ENCODE data around the gene MROH2A. TPM values are rescaled to one million over a fixed set of nuclear protein-coding genes. Genes with fewer than 3 reads are reported as not detected.

Gene MROH2A
- total RNA-seq, 1 experiment from 2014 or later: not detected

GRCh38 chr2:233815861-233816260, 37.7 kb downstream of the MROH2A start:
- TF ChIP-seq NR2C2 (CRISPR knock-in tag; IDR thresholded peaks at IDR 0.05) (no peak), NFE2L1 (CRISPR knock-in tag; IDR thresholded peaks at IDR 0.05) (no peak), FOXP1 (CRISPR knock-in tag; IDR thresholded peaks at IDR 0.05; ENCODE audit: borderline replicate concordance) (no peak), CBFB (CRISPR knock-in tag; IDR thresholded peaks at IDR 0.05; ENCODE audit: low read depth) (no peak), ETV6 (CRISPR knock-in tag; IDR thresholded peaks at IDR 0.05) (no peak), EMX1 (CRISPR knock-in tag; IDR thresholded peaks at IDR 0.05) (no peak), TEAD4 (CRISPR knock-in tag; IDR thresholded peaks at IDR 0.05) (no peak), AR (CRISPR knock-in tag; IDR thresholded peaks at IDR 0.05) (no peak), RORB (CRISPR knock-in tag; IDR thresholded peaks at IDR 0.05) (no peak), RELA (CRISPR knock-in tag; IDR thresholded peaks at IDR 0.05; ENCODE audit: borderline replicate concordance) (no peak), ZNF219 (CRISPR knock-in tag; IDR thresholded peaks at IDR 0.05; ENCODE audit: borderline replicate concordance) (no peak), ZNF232 (CRISPR knock-in tag; IDR thresholded peaks at IDR 0.05) (no peak), ZNF317 (CRISPR knock-in tag; IDR thresholded peaks at IDR 0.05; ENCODE audit: borderline replicate concordance, low read depth) (no peak), ZNF121 (CRISPR knock-in tag; IDR thresholded peaks at IDR 0.05) (no peak), CREM (CRISPR knock-in tag; IDR thresholded peaks at IDR 0.05) (no peak)
- TF ChIP-seq, protein P1, sequence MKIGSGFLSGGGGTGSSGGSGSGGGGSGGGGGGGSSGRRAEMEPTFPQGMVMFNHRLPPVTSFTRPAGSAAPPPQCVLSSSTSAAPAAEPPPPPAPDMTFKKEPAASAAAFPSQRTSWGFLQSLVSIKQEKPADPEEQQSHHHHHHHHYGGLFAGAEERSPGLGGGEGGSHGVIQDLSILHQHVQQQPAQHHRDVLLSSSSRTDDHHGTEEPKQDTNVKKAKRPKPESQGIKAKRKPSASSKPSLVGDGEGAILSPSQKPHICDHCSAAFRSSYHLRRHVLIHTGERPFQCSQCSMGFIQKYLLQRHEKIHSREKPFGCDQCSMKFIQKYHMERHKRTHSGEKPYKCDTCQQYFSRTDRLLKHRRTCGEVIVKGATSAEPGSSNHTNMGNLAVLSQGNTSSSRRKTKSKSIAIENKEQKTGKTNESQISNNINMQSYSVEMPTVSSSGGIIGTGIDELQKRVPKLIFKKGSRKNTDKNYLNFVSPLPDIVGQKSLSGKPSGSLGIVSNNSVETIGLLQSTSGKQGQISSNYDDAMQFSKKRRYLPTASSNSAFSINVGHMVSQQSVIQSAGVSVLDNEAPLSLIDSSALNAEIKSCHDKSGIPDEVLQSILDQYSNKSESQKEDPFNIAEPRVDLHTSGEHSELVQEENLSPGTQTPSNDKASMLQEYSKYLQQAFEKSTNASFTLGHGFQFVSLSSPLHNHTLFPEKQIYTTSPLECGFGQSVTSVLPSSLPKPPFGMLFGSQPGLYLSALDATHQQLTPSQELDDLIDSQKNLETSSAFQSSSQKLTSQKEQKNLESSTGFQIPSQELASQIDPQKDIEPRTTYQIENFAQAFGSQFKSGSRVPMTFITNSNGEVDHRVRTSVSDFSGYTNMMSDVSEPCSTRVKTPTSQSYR (CRISPR knock-in tag; IDR thresholded peaks at IDR 0.05): no peak
- TF ChIP-seq, protein P2, sequence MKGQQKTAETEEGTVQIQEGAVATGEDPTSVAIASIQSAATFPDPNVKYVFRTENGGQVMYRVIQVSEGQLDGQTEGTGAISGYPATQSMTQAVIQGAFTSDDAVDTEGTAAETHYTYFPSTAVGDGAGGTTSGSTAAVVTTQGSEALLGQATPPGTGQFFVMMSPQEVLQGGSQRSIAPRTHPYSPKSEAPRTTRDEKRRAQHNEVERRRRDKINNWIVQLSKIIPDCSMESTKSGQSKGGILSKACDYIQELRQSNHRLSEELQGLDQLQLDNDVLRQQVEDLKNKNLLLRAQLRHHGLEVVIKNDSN (CRISPR knock-in tag; IDR thresholded peaks at IDR 0.05): no peak
- TF ChIP-seq, protein P3, sequence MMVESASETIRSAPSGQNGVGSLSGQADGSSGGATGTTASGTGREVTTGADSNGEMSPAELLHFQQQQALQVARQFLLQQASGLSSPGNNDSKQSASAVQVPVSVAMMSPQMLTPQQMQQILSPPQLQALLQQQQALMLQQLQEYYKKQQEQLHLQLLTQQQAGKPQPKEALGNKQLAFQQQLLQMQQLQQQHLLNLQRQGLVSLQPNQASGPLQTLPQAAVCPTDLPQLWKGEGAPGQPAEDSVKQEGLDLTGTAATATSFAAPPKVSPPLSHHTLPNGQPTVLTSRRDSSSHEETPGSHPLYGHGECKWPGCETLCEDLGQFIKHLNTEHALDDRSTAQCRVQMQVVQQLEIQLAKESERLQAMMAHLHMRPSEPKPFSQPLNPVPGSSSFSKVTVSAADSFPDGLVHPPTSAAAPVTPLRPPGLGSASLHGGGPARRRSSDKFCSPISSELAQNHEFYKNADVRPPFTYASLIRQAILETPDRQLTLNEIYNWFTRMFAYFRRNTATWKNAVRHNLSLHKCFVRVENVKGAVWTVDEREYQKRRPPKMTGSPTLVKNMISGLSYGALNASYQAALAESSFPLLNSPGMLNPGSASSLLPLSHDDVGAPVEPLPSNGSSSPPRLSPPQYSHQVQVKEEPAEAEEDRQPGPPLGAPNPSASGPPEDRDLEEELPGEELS (CRISPR knock-in tag; IDR thresholded peaks at IDR 0.05): no peak
- TF ChIP-seq, protein P4, sequence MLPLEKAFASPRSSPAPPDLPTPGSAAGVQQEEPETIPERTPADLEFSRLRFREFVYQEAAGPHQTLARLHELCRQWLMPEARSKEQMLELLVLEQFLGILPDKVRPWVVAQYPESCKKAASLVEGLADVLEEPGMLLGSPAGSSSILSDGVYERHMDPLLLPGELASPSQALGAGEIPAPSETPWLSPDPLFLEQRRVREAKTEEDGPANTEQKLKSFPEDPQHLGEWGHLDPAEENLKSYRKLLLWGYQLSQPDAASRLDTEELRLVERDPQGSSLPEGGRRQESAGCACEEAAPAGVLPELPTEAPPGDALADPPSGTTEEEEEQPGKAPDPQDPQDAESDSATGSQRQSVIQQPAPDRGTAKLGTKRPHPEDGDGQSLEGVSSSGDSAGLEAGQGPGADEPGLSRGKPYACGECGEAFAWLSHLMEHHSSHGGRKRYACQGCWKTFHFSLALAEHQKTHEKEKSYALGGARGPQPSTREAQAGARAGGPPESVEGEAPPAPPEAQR (CRISPR knock-in tag; IDR thresholded peaks at IDR 0.05): no peak
- TF ChIP-seq, protein P5, sequence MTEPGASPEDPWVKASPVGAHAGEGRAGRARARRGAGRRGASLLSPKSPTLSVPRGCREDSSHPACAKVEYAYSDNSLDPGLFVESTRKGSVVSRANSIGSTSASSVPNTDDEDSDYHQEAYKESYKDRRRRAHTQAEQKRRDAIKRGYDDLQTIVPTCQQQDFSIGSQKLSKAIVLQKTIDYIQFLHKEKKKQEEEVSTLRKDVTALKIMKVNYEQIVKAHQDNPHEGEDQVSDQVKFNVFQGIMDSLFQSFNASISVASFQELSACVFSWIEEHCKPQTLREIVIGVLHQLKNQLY (CRISPR knock-in tag; IDR thresholded peaks at IDR 0.05): no peak
- Mint-ChIP-seq H3K36me3 (no peaks in the 10 kb centered on the region), H3K9me3 (peaks cover 7% of the 10 kb centered on the region; the same call in 1 of the 2 replicates), H3K27me3 (ENCODE audit: low read depth) (no peaks in the 10 kb centered on the region), H3K27ac (no peak overlapping the region), H3K4me3 (no peak overlapping the region), H3K4me1 (no peaks in the 10 kb centered on the region)
- CTCF ChIA-PET: no interaction called here
- ATAC-seq (no peak), DNase-seq (ENCODE audit: low spot score) (no peak)
- POLR2A ChIA-PET: no interaction called here
